ENCODE results near the gene TEX2.
A peak's percentile ranks its signal among the peaks of the same experiment; 100 is the strongest.

Gene TEX2, protein sequence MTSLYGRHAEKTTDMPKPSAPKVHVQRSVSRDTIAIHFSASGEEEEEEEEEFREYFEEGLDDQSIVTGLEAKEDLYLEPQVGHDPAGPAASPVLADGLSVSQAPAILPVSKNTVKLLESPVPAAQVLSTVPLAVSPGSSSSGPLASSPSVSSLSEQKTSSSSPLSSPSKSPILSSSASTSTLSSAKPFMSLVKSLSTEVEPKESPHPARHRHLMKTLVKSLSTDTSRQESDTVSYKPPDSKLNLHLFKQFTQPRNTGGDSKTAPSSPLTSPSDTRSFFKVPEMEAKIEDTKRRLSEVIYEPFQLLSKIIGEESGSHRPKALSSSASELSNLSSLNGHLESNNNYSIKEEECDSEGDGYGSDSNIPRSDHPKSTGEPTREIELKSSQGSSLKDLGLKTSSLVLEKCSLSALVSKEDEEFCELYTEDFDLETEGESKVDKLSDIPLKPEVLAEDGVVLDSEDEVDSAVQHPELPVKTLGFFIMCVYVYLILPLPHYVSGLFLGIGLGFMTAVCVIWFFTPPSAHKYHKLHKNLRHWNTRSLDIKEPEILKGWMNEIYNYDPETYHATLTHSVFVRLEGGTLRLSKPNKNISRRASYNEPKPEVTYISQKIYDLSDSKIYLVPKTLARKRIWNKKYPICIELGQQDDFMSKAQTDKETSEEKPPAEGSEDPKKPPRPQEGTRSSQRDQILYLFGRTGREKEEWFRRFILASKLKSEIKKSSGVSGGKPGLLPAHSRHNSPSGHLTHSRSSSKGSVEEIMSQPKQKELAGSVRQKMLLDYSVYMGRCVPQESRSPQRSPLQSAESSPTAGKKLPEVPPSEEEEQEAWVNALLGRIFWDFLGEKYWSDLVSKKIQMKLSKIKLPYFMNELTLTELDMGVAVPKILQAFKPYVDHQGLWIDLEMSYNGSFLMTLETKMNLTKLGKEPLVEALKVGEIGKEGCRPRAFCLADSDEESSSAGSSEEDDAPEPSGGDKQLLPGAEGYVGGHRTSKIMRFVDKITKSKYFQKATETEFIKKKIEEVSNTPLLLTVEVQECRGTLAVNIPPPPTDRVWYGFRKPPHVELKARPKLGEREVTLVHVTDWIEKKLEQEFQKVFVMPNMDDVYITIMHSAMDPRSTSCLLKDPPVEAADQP

DNA sequence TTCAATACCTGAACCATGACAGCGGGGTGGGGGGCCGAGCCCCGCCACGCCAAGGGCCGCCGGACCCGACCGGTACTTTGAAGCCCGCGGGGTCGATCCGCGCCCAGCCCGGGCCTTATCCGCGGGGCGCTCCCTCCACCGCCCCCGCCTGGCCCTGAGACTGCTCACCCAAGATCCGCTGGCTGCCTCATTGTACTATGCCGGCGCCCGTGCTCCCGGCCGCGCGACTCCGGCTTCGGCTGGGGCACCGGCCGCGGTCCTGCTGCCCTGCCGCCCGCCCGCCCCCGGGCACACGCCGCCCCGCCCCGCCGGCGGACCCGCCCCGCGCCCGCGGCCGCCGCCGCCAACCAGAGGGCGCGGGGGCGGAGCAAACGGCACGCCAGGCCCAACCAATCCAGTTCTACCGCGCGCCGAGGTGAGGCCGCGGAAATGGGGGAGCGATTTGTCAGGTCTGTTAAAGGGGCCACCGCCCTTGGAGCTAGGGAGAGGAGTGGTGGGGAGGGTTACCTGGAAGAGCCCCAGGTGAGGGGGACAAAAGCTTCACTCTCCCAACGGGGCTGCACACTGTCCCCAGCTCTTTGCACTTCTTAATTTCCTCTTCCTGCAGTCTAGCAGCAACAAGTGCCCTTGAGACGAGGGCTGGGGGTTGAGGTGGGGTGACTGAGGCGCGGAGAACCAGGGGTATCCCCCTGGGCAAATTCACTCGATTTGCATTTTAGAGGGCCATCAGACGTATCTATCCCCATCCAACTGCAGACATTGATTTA is at the start of gene TEX2:
Gene TEX2 (minus strand): TSS at position 261 of the 767 bp plus-strand sequence. CDS start 49,043 bp downstream, outside the sequence.
- peak; percentile 95 for DNase-seq

DNA sequence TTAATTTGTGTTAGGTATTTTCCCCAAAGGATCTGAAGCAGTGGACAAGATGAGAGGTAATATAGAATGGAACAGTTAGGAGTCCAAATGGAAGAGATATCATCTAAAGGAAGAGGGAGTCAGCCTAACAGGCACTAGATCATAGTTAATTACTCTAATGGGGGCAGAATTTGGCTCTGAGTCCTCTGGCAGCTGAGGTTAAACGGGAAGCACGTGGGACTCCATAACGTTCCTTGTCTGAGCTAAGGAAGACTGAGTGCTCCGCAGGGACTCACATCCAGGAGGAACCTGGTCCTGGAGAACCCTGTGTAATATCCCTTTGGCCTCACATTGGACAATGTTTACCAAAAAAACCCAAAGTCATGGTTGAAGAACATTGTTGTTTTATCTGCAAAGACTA is 46.6 kb upstream of the TEX2 start:
- DNase-seq = no peak

DNA sequence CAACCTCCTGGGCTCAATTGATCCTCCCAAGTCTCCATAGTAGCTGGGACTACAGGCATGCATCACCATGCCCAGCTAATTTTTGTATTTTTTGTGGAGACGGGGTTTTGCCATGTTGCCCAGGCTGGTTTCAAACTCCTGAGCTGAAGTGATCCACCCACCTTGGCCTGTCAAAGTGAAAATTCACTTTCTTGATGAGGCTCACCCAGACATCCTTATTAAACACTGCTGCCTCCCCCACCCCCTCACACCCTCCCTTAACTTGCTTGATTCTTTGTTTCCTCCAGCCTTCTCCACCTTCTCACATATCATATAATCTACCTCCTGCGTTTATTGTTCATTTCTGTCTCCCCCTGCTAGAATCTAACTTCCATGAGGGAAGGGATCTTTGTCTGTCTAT is 46.0 kb upstream of the TEX2 start:
- DNase-seq = no peak

DNA sequence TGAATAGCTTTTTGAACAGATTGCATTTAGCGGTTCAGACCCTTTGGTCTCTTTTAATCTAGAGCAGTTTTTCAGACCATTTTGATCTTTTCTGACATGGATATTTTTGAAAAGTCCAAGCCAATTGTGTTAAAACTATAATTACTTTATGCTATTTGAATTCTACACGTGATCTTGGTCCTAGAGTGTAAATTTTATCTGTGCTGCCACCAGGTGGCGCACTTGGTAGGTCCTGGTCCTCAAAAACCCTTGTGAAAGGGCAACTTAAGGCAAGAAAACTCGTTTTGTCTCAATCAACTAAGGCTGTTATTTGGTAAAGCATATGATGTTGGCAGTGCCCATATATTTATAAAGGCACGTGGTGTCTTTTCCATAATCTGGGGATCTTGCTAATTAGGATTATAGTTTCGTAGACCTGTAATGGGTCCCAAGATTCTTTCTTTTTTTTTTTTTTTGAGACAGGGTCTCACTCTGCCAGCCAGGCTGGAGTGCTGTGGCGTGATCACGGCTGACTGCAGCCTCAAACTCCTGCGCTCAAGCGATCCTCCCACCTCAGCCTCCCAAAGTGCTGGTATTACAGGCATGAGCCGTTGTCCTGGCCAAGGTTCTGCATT is 43.9 kb upstream of the TEX2 start:
- peak; percentile 79 for DNase-seq

DNA sequence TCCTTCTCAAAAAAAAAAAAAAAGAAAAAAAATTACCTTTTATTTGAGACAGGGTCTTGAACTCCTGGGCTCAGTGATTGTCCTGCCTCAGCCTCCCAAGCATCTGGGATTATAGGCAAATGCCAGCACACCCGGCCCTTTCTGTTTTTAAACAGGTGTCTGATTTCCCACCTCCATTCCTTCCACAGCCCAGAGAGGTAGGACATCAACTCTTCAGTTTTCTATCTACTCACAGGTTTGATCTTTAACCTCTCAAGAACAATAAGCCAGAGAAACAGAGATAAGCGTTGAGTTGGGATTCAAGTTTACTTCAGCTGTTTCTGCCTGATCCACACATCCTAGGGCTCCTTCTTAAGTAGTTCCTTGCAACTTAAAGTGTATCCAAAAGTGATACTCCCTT is 41.5 kb upstream of the TEX2 start:
- no peak for DNase-seq

DNA sequence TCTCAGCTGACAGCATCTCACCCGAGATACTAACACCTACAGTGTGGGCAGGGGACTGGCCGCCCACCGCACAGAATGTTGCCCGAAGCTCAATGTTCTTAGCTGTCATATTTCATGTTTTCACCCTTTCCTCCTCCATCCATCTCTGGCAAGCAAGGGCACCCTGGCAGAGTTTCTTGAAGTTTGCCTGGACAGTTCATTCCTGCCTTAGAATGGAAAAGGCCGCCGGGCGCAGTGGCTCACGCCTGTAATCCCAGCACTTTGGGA is 37.6 kb upstream of the TEX2 start:
- no peak for DNase-seq

DNA sequence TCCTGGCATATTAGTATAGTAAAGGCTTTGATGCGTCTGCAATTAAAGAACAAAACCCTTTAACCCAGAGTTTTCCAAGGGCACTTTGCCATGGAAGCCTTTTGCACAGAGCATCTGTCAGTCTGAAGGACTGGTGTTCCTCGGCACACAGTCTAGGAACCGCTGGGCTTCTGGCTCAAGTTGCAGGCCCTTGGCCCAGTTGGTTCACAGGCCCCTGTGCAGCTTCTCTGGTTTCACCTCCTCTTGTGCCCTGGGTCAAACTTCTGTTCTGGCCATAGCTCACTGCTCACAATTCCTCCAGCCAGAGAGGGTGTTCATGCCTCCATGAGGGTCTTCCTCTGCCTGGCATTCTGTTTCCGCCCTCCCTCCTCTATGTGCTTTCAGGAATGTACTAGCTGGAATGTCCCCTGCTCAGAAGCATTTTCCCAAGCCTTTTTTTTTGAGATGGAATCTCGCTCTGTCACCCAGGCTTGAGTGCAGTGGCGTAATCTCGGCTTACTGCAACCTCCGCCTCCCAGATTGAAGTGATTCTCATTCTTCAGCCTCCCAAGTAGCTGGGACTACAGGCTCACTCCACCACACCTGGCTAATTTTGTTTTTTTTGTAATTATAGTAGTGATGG is 34.5 kb upstream of the TEX2 start:
- DNase-seq = no peak

DNA sequence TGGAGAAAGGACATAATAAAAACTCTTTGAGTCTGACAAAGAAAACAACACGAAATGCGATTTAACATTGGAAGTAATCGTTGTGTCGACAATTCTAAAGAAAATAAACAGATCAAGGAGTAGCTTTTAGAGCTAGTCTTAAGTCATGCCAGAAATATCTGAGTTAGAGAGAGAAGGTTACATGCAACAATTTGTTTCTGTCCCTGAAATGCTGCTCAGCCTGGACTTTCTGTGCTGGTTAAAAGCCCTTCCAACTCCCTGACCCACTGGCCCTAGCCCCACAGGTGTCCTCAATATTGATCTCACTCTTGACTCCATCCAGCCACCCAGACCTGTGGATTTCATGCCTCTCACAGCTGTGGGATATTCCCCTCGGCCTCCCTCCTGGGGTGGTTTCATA is 33.2 kb upstream of the TEX2 start:
- no peak for DNase-seq

DNA sequence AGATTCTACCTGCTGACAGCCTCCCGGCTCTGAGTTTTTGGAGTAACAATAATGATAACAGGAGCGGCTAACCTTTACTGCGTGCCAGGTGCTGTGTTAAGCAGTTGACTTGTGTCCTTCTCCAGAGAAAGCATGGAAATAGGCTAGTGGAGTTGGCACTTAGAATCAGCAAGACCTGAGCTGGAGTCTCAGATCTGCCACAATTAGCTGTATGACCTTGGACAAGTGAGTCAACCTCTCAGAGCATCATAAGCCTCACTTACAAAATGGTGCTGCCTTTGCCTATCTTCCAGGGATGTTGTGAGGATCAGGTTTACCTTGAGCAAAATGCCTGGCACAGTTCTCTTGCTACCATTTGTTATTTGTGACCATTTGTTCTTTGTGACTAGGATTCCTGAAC is 32.1 kb upstream of the TEX2 start:
- no peak for DNase-seq

DNA sequence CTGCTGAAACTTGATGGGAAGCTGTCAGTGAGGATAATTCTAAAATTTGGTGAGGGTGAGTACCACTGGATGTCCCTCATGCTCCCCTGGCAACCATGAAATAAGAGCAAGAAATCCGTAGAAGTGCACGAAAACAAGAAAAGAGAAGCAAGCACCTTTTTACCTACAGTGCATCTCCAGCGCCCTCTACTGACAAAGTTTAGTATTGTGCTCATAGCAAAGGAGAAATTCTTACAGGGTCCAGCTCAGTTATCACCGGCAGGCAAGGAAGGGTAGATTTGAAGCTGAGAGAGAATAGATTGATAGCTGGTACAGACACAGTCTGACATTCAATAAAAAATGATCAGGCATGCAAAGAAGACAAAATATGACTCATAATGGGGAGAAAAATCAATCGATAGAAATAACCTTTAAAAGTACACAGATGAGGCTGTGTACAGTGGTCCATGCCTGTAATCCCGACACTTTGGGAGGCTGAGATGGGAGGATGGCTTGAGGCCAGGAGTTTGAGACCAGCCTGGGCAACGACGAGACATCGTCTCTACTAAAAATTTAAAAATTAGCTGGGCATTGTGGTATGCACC is 28.3 kb upstream of the TEX2 start:
- DNase-seq = peak; percentile 72

DNA sequence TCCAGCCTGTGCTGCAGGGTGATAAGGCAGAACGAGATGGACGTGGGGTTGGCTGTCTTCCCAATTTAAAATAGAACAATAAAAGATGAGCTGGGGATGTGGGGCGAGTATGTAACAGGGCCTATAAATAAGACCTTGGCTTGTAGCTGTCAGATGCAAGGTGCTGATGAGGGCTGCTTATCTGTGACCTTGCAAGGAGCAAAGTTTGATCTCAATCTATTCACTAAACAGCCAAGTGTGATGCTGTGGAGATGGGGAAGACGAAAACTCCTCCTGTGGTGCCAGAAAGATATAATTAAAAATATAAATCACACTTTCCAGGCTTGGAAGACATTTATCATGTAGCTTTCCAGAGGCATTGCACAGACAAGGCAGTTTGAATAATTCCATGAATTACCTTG is 26.7 kb upstream of the TEX2 start:
- no peak for DNase-seq

DNA sequence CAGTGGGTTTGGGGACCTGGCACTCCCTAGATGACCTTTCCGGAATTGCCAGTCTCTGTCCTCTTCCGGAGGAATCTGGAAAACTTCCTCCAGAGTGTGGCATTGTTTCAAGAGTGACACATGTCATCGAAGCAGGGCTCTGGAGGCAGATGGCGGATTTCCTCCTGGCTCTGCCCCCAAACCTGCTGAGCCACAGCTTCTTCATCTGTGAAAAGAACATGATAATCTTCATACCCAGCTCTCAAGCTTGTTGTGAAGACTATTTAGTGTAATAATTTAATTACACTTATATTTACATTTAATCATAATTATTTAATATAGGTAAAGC is 19.7 kb upstream of the TEX2 start:
- no peak for DNase-seq

DNA sequence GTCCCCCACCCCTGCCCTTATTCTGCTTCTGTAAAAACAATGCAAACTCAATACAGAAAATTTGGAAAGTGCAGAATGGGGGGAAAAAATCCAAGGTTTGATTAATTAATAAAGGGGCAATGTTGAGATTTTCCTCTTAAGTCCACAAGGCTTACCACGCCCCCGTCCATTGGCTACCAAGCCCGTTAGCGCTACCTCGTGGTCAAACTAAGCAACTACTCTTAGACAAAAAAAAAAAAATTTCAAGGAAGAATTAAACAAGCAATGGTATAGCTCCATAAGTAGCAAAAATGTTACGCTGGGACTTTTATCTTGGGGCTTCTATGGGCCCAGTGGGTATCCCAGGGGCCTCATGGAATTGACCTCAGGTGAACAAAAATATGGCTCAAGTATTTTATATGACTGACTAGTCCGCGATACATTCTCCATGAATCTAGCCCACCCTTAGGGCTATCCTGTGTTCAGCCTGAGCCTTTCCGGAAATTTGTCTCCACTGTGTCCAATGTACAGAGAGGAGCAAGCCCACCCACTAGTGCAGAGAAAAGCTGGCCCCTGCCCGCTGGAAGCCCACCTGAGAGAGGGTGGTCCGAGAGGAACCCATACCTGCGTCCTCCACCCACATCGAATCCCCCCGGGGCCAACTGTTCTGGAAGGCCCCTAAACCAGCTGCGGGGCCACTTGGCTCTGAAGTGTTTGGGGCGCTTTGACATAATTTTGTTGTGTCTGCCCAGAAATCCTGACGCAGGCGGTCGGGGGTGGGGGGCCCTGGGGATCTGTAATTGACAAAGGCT is 19.1 kb upstream of the TEX2 start:
- DNase-seq = peak; percentile 66

DNA sequence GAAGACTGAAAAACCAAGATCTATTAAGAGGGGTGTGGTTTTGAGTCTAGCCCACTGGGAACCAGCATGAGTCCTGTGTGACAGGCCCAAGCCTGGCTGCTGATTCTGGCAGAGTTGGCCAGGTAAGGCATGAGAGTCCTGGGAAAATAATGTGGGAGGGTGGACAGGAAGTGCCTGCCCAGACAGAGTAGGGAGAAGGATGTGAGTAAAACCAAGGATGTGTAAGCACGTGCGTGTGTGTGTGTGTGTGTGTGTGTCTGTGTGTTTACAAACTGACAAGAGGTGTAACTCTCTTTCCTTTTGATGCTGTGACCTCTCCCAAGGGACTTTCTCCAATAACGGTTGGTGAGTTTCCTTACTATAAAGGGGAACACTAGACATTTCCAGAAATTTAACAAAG is 15.6 kb upstream of the TEX2 start:
- DNase-seq = no peak

DNA sequence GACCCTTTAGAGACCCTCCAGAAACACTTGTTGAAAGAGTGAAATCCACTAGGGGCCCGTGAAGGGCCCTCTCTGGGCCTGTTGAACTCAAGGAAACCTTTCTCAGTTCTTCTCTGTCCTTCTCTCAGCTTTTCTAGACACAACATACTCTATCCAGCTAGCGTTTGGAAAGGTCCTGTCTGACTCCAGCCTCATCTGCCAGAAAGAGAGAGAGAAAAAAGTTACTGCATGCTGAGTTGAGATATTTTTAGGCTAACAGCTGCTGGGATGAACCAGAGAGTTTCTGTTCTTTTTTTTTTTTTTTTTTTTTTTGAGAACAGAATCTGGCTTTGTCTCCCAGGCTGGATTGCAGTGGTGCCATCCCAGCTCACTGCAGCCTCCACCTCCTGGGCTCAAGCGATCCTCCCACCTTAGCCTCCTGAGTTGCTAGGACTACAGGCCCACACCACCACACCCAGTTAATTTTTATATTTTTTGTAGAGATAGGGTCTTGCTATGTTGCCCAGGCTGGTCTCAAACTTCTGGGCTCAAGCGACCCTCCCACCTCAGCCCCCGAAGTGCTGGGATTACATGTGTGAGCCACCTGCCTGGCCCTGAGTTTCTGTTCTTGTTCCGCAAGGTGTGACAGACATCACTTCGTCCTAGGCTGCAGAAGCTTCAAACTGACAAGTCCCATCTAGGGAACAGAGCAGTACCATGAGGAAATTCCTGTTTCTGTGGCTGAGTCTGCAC is 14.9 kb upstream of the TEX2 start:
- peak; percentile 48 for DNase-seq

DNA sequence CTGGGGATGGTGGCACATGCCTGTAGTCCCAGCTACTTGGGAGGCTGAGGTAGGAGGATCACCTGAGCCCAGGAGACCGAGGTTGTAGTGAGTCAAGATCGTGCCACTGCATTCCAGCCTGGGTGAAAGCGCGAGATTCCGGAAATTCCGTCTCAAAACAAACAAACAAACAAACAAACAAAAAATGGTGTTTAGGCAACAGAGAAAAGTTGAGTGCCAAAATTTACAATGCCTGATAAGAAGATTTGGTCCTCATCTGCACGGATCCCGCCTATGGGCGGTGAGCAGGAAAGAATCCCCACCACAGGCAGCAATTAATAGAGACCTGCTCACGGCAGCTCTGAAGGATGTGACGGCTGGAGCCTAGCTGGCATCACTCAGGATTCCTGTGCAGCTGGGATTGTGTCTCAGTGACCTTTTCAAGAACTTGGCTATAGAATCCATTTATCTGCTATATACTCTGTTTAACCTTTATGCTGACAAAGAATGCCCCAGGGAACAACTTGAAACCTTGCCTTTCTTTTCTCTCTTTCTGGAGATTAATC is 14.0 kb upstream of the TEX2 start:
- no peak for DNase-seq

DNA sequence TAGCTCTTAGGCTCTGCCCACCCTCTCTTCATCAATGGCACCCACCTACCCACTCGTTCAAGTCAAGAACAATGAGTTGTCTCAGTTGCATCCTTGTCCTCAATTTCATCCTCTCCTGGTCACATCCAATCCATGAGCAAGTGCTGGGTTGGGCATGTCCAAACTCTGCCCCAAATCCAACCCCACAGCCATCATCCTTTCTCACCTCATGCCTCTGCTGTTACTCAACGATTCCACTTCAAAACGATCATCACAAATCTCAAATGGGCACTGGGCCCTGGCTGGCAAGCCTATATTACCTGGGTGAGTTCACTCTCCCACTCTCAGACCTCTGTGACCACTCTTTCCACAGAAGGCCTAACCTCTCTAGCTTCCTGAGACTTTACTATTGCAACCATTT is 12.0 kb upstream of the TEX2 start:
- DNase-seq = no peak

DNA sequence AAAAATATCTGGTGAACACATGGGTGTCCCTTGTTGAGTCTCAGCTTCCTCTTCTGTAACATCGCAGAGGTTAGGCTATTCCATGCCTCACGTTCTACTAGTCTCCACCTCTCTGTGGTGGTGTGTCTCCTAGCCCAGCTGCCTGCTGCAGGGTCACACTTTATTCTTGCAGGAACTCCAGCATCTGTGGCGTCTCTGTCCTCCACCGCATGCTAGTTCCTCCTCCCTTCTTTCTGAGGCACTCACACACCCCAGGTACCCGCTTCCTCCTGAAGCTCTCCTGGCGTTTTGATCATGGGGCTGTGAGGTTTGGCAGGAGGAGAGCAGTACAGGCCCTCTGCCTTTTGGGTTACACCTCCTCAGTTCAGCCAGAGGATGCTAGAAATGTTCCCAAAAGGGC is 9.9 kb upstream of the TEX2 start:
- DNase-seq = no peak

DNA sequence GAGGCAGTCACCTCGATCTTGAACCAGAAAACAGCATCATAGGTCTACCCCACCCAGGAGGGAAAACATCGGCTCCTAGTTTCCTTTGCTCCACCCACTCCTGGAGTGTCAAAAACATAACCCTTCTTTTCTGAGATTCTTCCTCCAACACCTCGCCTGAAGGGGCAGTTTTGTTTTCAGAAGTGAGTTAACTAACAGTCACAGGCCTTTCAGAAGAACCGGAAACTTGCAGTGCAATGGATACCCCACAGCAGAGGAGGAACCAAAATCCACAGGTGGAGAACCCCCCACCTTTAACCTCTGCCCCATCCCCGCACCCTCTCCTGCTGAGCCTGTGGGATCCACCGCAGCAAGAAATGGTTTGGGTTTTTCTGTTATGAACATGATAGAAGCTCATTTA is 7.8 kb upstream of the TEX2 start:
- peak; percentile 17 for DNase-seq

Measured in RPMI8226 (cell line).